OCI-M2 (cell line): ENCODE results near the gene GDPD5.

Experiments
- DNase-seq: peaks from one replicate; lab custom pipeline; 2025; ENCODE audit not compliant: unreplicated experiment; lab: John Stamatoyannopoulos, UW

The GDPD5 gene

GRCh38 chr11:75474240-75474639 is 51.5 kb downstream of the GDPD5 start:
- no peak for DNase-seq

GRCh38 chr11:75473684-75474083 is 52.1 kb downstream of the GDPD5 start:
- no peak for DNase-seq

GRCh38 chr11:75472081-75472732 is 53.5 kb downstream of the GDPD5 start:
- DNase-seq: no peak

- DNase-seq: no peak
These were observed 54.4 kb downstream of the GDPD5 start for GRCh38 chr11:75471176-75471973.

- DNase-seq: no peak
These were observed 55.2 kb downstream of the GDPD5 start for GRCh38 chr11:75470476-75471080.

- no peak for DNase-seq
These were observed 55.8 kb downstream of the GDPD5 start for GRCh38 chr11:75469785-75470405.

- no peak for DNase-seq
These were observed 57.0 kb downstream of the GDPD5 start for GRCh38 chr11:75468534-75469340.

GRCh38 chr11:75467881-75468280 is 57.9 kb downstream of the GDPD5 start:
- no peak for DNase-seq

GRCh38 chr11:75467311-75467710 is 58.4 kb downstream of the GDPD5 start:
- no peak for DNase-seq

GRCh38 chr11:75465701-75466531 is 59.8 kb downstream of the GDPD5 start:
- no peak for DNase-seq

- DNase-seq: no peak
These were observed 62.5 kb downstream of the GDPD5 start for GRCh38 chr11:75463106-75463774.

- no peak for DNase-seq
These were observed 63.6 kb downstream of the GDPD5 start for GRCh38 chr11:75462117-75462653.

- no peak for DNase-seq
These were observed 64.6 kb downstream of the GDPD5 start for GRCh38 chr11:75461151-75461550.

GRCh38 chr11:75456596-75457183 is 69.1 kb downstream of the GDPD5 start:
- DNase-seq: no peak

- DNase-seq: no peak
These were observed 70.8 kb downstream of the GDPD5 start for GRCh38 chr11:75454987-75455386.

- no peak for DNase-seq
These were observed 71.7 kb downstream of the GDPD5 start for GRCh38 chr11:75453916-75454655.

- DNase-seq: no peak
These were observed 74.6 kb downstream of the GDPD5 start for GRCh38 chr11:75450826-75451821.
